Measurements from ENCODE around the gene SYT3. TPM values are rescaled to one million over a fixed set of nuclear protein-coding genes. Genes with fewer than 3 reads are reported as not detected.

Gene SYT3
- total and polyA plus RNA-seq, 2 donors (not counting 3 experiments of a cell fraction or from before 2014, with no cell fraction given) = 0.11 to 0.53 TPM

- BruUV-seq (replicated peaks) = no TSS peak
- ChIA-PET CTCF (no interaction called here), POLR2A (no interaction called here)
- Histone ChIP-seq H3K36me3 (ENCODE audit: control insufficient read depth in 2 of 2, extremely low read depth in 1 of 2, insufficient read depth in 2 of 2, low read length in 2 of 2) (no peaks in the 10 kb centered on the region), H3K9me1 (replicated peaks; ENCODE audit: control insufficient read depth, extremely low read depth, insufficient read depth, low read length) (no peaks in the 10 kb centered on the region), H3K9ac (replicated peaks; ENCODE audit: extremely low read depth, insufficient read depth, low read length) (no peak overlapping the region), H3K4me3 (replicated peaks in 1 of 3; ENCODE audit: insufficient read depth in 1 of 3, low read depth in 1 of 3, low read length in 3 of 3) (no peak overlapping the region), H4K20me1 (replicated peaks; ENCODE audit: control insufficient read depth, extremely low read depth, insufficient read depth, low read length) (no peaks in the 10 kb centered on the region), H2AFZ (ENCODE audit: low read depth, low read length) (no peak overlapping the region), H3K4me1 (ENCODE audit: control insufficient read depth, extremely low read depth, insufficient read depth, low read length) (no peaks in the 10 kb centered on the region), H3K27ac (ENCODE audit: insufficient read depth, low read depth, low read length) (no peak overlapping the region), H3K4me2 (ENCODE audit: insufficient read depth, low read length) (no peak overlapping the region), H3K9me3 (replicated peaks; ENCODE audit: control insufficient read depth, insufficient read depth, low read length) (no peaks in the 10 kb centered on the region), H3K79me2 (ENCODE audit: control insufficient read depth, insufficient read depth, low read length) (no peaks in the 10 kb centered on the region), H3K27me3 (ENCODE audit: control insufficient read depth in 2 of 2, insufficient read depth in 2 of 2, low read length in 2 of 2) (peaks cover 0 to 4% of the 10 kb centered on the region in 2 experiments)
- dilution Hi-C loops (cut with MboI; ENCODE audit: extremely low pct_ligation_motif_present, low sequenced_read_pairs) = no loop called here
- FAIRE-seq (no peak), DNase-seq (ENCODE audit: low read depth, low spot score) (no peak)
- TF ChIP-seq GATA2 (IDR thresholded peaks at IDR 0.05; ENCODE audit: insufficient read depth, insufficient read length, low read depth, low read length) = no peak
- no peak for TF ChIP-seq EZH2 (IDR thresholded peaks at IDR 0.05; ENCODE audit: borderline replicate concordance, low read depth, low read length, severe bottlenecking)
- TF ChIP-seq MYC (IDR thresholded peaks at IDR 0.05; ENCODE audit: low read depth, low read length) = no peak
- no peak for TF ChIP-seq POLR2A (IDR thresholded peaks at IDR 0.05; ENCODE audit: low read depth, low read length)
- TF ChIP-seq, protein P1, sequence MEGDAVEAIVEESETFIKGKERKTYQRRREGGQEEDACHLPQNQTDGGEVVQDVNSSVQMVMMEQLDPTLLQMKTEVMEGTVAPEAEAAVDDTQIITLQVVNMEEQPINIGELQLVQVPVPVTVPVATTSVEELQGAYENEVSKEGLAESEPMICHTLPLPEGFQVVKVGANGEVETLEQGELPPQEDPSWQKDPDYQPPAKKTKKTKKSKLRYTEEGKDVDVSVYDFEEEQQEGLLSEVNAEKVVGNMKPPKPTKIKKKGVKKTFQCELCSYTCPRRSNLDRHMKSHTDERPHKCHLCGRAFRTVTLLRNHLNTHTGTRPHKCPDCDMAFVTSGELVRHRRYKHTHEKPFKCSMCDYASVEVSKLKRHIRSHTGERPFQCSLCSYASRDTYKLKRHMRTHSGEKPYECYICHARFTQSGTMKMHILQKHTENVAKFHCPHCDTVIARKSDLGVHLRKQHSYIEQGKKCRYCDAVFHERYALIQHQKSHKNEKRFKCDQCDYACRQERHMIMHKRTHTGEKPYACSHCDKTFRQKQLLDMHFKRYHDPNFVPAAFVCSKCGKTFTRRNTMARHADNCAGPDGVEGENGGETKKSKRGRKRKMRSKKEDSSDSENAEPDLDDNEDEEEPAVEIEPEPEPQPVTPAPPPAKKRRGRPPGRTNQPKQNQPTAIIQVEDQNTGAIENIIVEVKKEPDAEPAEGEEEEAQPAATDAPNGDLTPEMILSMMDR (IDR thresholded peaks at IDR 0.05; ENCODE audit: extremely low read depth in 1 of 2, insufficient read depth in 1 of 2, low read depth in 1 of 2, low read length in 2 of 2) = no peak
- no peak for TF ChIP-seq MAX (IDR thresholded peaks at IDR 0.05; ENCODE audit: insufficient read depth, insufficient read length)
- no peak for TF ChIP-seq FOS (IDR thresholded peaks at IDR 0.05; ENCODE audit: borderline replicate concordance, insufficient read depth, low read length)
- no peak for TF ChIP-seq POLR2AphosphoS5 (IDR thresholded peaks at IDR 0.05; ENCODE audit: insufficient read depth, low read depth, low read length)
- TF ChIP-seq JUN (IDR thresholded peaks at IDR 0.05; ENCODE audit: borderline replicate concordance, insufficient read depth, insufficient read length, low read depth) = no peak
- intact Hi-C loops (cut with micrococcal nuclease) = loop anchor here (2.0 kb wide), 1 partner anchor 47 kb away; no protein-coding TSS in a partner anchor
These were observed 38.0 kb upstream of the SYT3 start for GRCh38 chr19:50677636-50678035.
